GM13977 (cell line): ENCODE measurements around the gene UNC5B.

ENCODE experiments used
- DNase-seq: peaks from one replicate; pipeline ENCODE4 v3.0.0; 2012; ENCODE audit warnings: low spot score
- CTCF ChIP-seq: IDR thresholded peaks from 2 replicates; pipeline ENCODE4 v1.5.1; 2012; ENCODE audit warnings: mild to moderate bottlenecking, control low read depth; ENCODE audit not compliant: insufficient read depth; ENCODE audit errors: extremely low read depth, missing control alignments
- in situ Hi-C: fragments of 300-500 bp; cut with MboI; formaldehyde crosslinking; loops from one replicate; pipeline ENCODE4 v1.12.0; 2022; ENCODE audit warnings: low sequenced_read_pairs, low pct_unique_long_range_greater_than_20kb, mixed read lengths, inconsistent platforms; ENCODE audit not compliant: unreplicated experiment

UNC5B gene

GRCh38 chr10:71184421-71184820 is 27.9 kb upstream of the UNC5B start:
- no peak for DNase-seq
- in situ Hi-C loops = no loop called here

GRCh38 chr10:71185209-71185608 is 27.2 kb upstream of the UNC5B start:
- no peak for TF ChIP-seq CTCF
- DNase-seq = no peak
- in situ Hi-C loops = no loop called here

More at GRCh38 chr10:71184421-71184820, 27.9 kb upstream of the UNC5B start:
- TF ChIP-seq CTCF = no peak

DNA sequence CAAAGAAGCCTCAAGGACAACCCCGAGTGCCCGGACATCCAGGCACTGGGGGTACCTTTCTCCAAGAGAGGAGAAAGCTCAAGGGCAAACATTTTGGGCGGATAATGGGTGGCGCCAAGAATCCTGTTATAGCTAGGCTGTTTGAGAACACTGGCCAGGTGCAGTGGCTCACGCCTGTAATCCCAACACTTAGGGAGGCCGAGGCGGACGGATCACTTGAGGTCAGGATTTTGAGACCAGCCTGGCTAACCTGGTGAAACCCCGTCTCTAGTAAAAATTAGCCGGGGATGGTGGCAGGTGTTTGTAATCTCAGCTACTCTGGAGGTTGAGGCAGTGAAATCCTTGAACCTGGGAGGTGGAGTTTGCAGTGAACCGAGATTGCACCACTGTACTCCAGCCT is 25.2 kb upstream of the UNC5B start:
- DNase-seq = no peak
- in situ Hi-C loops = no loop called here
- no peak for TF ChIP-seq CTCF

- no peak for DNase-seq
- TF ChIP-seq CTCF = no peak
- in situ Hi-C loops = no loop called here
Measured at GRCh38 chr10:71187600-71187999, 24.8 kb upstream of the UNC5B start.

DNA sequence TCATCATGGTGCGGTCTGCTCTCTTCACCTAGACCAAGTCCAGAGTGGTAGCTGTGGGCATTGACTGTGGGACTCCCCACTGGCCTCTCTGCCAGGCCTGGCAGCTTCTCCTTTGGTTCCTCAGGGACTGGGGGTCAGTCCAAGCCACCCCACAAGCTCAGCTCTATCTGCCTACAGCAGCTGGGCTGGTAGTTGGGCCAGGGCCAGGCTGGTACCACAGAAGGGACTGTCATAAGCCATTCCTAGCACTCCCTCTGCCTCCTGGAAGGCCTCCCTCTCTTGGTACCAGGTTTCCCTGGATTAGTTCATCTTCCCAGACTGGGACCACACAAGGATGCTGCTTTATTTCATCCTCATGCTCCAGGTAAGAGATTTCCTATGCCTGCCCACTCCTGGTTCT is 24.2 kb upstream of the UNC5B start:
- TF ChIP-seq CTCF = no peak
- in situ Hi-C loops = no loop called here
- no peak for DNase-seq

DNA sequence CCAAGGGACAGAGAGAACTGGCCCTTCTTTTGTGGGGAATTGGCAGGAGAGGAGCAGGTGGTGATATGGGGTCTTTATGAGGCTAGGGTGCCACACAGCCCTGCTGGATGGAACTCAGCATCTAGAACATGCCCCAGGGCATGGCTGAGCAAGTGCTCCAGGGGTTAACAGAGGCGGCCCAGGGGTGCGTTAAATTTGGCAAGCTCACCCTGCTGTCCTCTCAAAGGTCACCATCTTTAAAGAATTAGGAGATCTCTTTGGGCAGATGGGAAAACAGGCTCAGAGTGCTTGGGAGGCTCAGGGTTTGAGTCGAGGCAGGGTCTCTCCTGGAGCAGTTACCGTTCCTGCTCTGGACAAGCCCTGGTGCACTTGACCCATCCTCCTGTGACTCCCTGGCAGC is 21.4 kb upstream of the UNC5B start:
- DNase-seq = no peak
- TF ChIP-seq CTCF = no peak
- in situ Hi-C loops = no loop called here

DNA sequence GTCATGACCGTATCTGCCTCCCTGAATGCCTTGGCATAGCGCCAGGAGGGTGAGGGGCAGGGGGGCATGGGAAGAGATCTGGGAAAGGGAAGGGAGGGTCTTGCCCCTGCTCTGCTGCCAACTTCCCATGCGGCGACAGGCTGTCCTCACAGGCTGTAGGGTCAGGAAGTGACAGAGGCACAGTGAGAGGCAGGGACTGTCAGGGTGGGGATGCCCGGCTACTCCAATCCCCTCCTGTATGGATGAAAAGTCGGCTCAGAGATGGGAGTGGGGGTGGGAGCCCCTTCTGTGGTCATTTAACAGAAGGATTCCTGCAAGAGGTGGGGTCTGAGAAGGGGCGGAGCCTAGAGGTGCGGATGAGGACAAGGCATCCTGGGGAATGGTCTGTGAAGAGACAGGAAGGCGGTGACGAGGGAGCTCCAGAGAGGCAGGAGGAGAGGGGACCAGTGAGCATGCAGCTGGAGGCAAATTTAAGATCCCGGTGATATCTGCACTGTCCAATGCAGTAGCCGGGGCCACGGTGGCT is 20.8 kb upstream of the UNC5B start:
- TF ChIP-seq CTCF = no peak
- in situ Hi-C loops = no loop called here
- DNase-seq = no peak
